Activated CD4-positive, alpha-beta T cell treated with anti-CD3 and anti-CD28 coated beads, Interleukin-2, amount 50 U/mL, for 16 hours (primary cell): ENCODE data around the gene PHAX.
"Not testable (repeated sequence)": the region's sequence is repeated elsewhere in the genome, so short reads cannot be mapped to it uniquely, and the experiment has no call there.

Experiments
- DNase-seq: peaks from one replicate; pipeline ENCODE4 v3.0.0-alpha.2; 2020

PHAX gene

GRCh38 chr5:126610160-126610559 is 9.4 kb downstream of the PHAX start:
- no peak for DNase-seq

- no peak for DNase-seq
Measured at GRCh38 chr5:126610616-126611015, 9.9 kb downstream of the PHAX start.

GRCh38 chr5:126613941-126614592 is 13.3 kb downstream of the PHAX start:
- DNase-seq: no peak

GRCh38 chr5:126615286-126615685 is 14.5 kb downstream of the PHAX start:
- no peak for DNase-seq

- DNase-seq: not testable (repeated sequence)
Measured at GRCh38 chr5:126617603-126618002, 16.9 kb downstream of the PHAX start.

GRCh38 chr5:126619781-126620180 is 19.0 kb downstream of the PHAX start:
- no peak for DNase-seq

- peak; percentile 65 for DNase-seq
Measured at GRCh38 chr5:126624534-126624933, 23.8 kb downstream of the PHAX start.

- DNase-seq: no peak
Measured at GRCh38 chr5:126628102-126628501, 27.4 kb downstream of the PHAX start.

GRCh38 chr5:126631920-126632319 is 31.2 kb downstream of the PHAX start:
- no peak for DNase-seq

- no peak for DNase-seq
Measured at GRCh38 chr5:126633552-126633951, 32.8 kb downstream of the PHAX start.

- no peak for DNase-seq
Measured at GRCh38 chr5:126635585-126635984, 34.8 kb downstream of the PHAX start.

GRCh38 chr5:126636956-126637355 is 36.2 kb downstream of the PHAX start:
- DNase-seq: no peak

GRCh38 chr5:126640866-126641265 is 40.1 kb downstream of the PHAX start:
- DNase-seq: no peak

GRCh38 chr5:126641387-126641786 is 40.6 kb downstream of the PHAX start:
- no peak for DNase-seq

GRCh38 chr5:126645132-126645531 is 44.4 kb downstream of the PHAX start:
- DNase-seq: no peak

GRCh38 chr5:126647071-126647470 is 46.3 kb downstream of the PHAX start:
- DNase-seq: no peak

- DNase-seq: no peak
Measured at GRCh38 chr5:126648471-126648870, 47.7 kb downstream of the PHAX start.

- not testable (repeated sequence) for DNase-seq
Measured at GRCh38 chr5:126649057-126649456, 48.3 kb downstream of the PHAX start.

- DNase-seq: not testable (repeated sequence)
Measured at GRCh38 chr5:126649709-126650108, 49.0 kb downstream of the PHAX start.

GRCh38 chr5:126650463-126650862 is 49.7 kb downstream of the PHAX start:
- no peak for DNase-seq

GRCh38 chr5:126651013-126651577 is 50.3 kb downstream of the PHAX start:
- no peak for DNase-seq

- DNase-seq: peak; percentile 35
Measured at GRCh38 chr5:126656401-126657007, 55.8 kb downstream of the PHAX start.

- DNase-seq: no peak
Measured at GRCh38 chr5:126658561-126658960, 57.8 kb downstream of the PHAX start.

- DNase-seq: no peak
Measured at GRCh38 chr5:126659805-126660482, 59.2 kb downstream of the PHAX start.
